SIG-M5 (cell line): ENCODE measurements around the gene MED1.
"Not testable (repeated sequence)": the region's sequence is repeated elsewhere in the genome, so short reads cannot be mapped to it uniquely, and the experiment has no call there.

Source experiments
- DNase-seq: peaks from one replicate; lab custom pipeline; 2025; lab: John Stamatoyannopoulos, UW

MED1 gene

DNA sequence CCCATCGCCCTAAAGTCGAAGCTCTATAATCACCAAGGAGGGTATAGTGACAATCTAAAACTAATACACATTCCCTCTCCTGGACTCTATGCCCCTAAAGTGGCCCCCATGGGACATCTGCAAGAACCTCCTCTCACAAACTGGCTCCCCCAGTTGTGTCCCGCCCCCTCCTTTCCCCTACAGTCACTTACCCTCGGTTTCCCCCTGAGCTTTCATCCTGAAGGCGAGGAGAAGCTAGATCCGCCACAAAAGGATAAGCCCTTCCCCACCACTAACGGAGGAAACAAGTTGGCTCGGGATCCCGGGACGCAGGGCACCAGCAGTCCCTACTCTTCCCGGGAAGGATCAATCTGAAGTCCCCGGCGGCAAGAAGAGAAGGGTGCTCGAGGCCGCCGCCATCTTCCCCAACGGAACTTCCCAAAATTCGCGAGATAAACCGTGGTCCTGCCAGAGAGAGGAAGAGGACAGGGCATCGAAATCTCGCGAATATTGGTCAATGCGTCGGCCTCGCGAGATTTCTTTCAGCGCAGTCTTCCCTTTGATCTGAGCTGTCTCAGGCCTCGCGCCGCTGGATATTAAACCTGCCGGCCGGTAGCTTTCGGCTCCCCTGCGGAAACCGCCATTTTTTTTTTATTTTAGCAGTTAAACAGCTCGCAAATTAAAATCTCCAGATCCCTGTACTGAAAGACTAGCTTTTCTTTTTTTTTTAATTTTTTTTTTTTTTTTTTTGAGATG, at the start of gene MED1:
MED1 (minus strand) TSS at position 417 of the 735 bp plus-strand sequence; CDS start at position 216, 201 bp downstream.
- peak; percentile 97 for DNase-seq

GRCh38 chr17:39496921-39497320, 45.9 kb upstream of the MED1 start:
- DNase-seq: not testable (repeated sequence)

- DNase-seq: no peak
Observed at GRCh38 chr17:39487946-39488345, 36.9 kb upstream of the MED1 start.

GRCh38 chr17:39487490-39487889, 36.4 kb upstream of the MED1 start:
- DNase-seq: not testable (repeated sequence)

- DNase-seq: no peak
Observed at GRCh38 chr17:39486242-39486641, 35.2 kb upstream of the MED1 start.

GRCh38 chr17:39485555-39485954, 34.5 kb upstream of the MED1 start:
- no peak for DNase-seq

DNA sequence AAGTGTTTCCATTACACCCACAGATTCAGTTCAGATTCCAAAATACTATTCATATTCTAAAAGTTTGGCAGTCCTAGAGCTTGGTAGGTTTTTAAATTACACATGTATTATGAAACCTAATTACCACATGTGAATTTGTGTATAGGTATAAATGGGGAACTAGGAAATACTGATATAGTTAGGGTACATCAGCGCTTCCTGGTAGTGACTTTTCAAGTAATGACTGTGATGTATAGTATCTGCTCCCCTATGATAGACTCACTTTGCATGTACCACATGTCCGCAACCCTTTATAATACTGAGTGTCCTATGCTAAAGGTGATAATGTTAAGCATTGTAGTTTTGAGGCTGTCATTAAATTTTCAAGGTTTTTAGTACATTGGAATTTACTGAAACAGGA, 33.1 kb upstream of the MED1 start:
- no peak for DNase-seq

- no peak for DNase-seq
Observed at GRCh38 chr17:39483506-39483905, 32.4 kb upstream of the MED1 start.

- not testable (repeated sequence) for DNase-seq
Observed at GRCh38 chr17:39479631-39480030, 28.6 kb upstream of the MED1 start.

DNA sequence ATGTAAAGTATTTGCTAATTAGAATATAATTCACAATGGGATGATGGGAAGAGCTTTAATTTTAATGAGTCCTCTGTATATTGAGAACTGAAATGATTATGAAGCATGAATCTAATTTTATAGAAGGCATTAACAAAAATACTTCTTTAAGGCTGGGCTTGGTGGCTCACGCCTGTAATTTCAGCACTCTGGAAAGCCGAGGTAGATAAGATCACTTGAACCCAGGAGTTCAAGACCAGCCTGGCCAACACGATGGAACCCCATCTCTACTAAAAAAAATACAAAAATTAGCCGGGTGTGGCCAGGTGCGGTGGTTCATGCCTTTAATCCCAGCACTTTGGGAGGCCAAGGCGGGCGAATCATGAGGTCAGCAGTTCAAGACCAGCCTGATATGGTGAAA, 22.2 kb upstream of the MED1 start:
- DNase-seq: no peak

- DNase-seq: not testable (repeated sequence)
Observed at GRCh38 chr17:39468610-39469009, 17.5 kb upstream of the MED1 start.

DNA sequence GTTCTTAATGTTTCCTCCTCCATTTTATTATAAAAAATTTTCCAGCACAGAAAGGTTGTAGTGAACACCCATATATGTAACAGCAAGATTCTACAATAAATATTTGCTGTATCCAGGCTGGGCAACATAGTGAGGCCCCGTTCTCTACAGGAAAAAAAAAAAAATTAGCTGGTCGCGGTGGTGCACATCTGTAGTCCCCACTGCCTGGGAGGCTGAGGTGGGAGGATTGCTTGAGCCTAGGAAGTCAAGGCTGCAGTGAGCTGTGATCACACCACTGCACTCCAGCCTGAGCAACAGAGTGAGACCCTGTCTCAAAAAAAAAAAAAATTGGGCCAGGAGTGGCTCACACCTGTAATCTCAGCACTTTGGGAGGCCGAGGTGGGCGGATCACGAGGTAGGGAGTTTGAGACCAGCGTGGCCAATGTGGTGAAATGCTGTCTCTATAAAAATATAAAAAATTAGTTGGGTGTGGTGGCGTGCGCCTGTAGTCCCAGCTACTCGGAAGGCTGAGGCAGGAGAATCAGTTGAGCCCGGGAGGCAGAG, 13.6 kb upstream of the MED1 start:
- not testable (repeated sequence) for DNase-seq

DNA sequence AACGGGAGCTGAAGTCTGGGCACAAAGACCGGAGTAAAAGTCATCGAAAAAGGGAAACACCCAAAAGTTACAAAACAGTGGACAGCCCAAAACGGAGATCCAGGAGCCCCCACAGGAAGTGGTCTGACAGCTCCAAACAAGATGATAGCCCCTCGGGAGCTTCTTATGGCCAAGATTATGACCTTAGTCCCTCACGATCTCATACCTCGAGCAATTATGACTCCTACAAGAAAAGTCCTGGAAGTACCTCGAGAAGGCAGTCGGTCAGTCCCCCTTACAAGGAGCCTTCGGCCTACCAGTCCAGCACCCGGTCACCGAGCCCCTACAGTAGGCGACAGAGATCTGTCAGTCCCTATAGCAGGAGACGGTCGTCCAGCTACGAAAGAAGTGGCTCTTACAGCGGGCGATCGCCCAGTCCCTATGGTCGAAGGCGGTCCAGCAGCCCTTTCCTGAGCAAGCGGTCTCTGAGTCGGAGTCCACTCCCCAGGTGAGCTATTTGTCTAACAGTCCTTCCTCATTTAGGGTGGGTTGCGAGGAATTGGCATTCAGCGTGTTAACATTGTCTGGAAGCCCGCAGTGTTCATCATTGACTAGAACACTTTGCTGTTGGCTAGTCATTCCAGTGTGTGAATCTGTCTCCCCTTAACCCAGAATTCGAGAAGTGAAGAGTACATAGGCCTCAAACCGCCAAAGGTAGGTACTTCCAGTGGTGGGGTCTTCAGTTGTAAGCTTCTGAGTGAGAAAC, 11.7 kb upstream of the MED1 start:
- DNase-seq: no peak

GRCh38 chr17:39461926-39462569, 11.0 kb upstream of the MED1 start:
- no peak for DNase-seq

DNA sequence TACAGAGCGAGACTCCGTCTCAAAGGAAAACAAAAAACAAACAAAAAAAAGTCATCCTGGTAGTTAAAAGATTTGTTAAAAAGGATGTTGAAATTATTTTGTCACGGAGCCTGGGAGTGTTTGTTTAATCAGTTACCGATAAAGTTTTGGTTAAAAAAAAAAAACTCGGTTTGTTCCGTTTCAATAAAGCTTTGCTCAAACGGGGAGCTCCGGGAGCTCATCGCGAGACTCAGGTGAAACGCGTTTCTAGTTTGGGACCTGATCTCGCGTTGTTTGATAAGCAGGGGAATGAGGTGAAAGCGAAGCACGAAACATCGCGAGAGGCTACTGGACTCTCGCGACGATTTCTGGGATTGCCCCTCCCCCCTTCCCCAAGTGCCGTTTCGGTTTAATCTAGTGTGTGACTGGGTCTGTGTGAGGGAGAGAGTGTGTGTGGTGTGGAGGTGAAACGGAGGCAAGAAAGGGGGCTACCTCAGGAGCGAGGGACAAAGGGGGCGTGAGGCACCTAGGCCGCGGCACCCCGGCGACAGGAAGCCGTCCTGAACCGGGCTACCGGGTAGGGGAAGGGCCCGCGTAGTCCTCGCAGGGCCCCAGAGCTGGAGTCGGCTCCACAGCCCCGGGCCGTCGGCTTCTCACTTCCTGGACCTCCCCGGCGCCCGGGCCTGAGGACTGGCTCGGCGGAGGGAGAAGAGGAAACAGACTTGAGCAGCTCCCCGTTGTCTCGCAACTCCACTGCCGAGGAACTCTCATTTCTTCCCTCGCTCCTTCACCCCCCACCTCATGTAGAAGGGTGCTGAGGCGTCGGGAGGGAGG, 10.3 kb upstream of the MED1 start, which contains the start of gene CDK12:
CDK12 (plus strand) TSS at position 374 of the 813 bp plus-strand sequence. CDS start 586 bp downstream, outside the sequence.
- DNase-seq: peak; percentile 92

DNA sequence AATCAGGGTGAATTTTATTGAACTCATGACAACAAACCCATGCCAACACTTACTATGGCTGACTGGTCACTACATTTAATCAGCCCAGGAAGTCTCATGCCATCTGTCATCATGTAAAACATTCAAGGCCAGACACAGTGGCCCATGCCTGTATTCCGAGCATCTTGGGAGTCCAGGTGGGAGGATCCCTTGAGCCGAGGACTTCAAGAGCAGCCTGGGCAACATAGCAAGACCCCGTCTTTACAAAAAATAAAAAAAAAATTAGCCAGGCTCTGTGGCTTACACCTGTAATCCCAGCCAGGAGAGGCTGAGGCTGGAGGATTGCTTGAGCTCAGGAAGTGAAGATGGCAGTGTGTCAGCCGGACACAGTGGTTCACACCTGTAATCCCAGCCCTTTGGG, 4.9 kb upstream of the MED1 start:
- no peak for DNase-seq

- DNase-seq: no peak
Observed at GRCh38 chr17:39450051-39450450, 1.0 kb downstream of the MED1 start.

DNA sequence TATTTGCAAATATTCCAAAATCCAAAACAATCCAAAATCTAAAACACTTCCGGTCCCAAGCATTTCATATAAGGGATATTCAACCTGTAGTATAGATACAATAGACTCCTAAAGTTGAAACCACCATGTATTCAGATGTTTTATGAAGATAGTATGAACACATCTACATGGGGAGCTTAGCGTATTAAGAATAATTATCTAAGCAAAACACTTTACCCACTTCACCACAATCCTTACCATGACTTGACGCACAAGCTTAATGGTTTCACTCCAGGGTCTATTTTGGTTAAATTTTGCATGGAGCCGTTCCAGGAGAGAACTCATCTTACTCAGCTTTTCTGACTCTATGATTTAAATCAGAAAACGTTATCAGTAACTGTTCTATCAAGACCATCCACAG, 3.5 kb downstream of the MED1 start:
- DNase-seq: no peak

DNA sequence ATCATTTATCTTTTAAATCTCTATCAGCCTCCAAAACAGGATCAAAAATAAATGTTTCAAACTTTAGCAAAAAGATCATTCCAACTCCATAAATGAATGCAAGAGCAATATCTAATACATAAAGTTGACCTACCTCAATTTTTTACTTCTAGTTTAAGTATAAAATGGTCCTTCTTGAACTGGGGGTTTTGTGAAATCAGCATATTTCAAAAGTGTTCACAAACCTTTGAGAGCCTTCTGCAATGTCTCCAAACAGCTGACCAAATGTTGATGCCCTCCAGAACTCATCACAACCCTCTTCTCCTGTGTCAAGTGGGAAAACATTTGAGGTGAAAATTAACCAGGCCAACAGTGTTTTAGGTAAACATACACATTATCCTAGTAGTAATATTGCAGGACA, 7.7 kb downstream of the MED1 start:
- DNase-seq: no peak

GRCh38 chr17:39439868-39440267, 11.2 kb downstream of the MED1 start:
- not testable (repeated sequence) for DNase-seq

DNA sequence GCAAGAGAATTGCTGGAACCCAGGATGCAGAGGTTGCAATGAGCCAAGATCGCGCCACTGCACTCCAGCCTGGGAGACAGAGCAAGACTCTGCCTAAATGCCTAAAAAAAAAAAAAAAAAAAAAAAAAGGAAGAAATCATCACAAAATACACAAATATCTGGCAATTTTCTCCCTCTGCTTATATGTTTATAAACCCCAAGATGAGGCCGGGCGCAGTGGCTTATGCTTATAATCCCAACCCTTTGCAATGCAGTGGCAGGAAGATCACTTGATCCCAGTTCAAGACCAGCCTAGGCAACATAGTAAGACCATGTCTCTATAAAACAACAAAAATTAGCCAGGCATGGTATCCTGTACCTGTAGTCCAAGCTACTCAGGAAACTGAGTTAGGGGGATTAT, 21.5 kb downstream of the MED1 start:
- DNase-seq: no peak

GRCh38 chr17:39416141-39416540, 34.9 kb downstream of the MED1 start:
- no peak for DNase-seq
